ENCODE results near the gene PLAC8.
A peak's percentile ranks its signal among the peaks of the same experiment; 100 is the strongest.
"Not testable (repeated sequence)": the region's sequence is repeated elsewhere in the genome, so short reads cannot be mapped to it uniquely, and the experiment has no call there.

The PLAC8 gene

GRCh38 chr4:83114576-83114975, at the start of gene PLAC8:
PLAC8 (minus strand) TSS chr4:83114729; CDS start chr4:83107921, 6,808 bp downstream.
- DNase-seq (ENCODE audit: low read depth): no peak

- no peak for DNase-seq (ENCODE audit: low read depth)
Measured at GRCh38 chr4:83153417-83153816, 38.9 kb upstream of the PLAC8 start.

- no peak for DNase-seq (ENCODE audit: low read depth)
Measured at GRCh38 chr4:83152746-83153145, 38.2 kb upstream of the PLAC8 start.

- no peak for DNase-seq (ENCODE audit: low read depth)
Measured at GRCh38 chr4:83151651-83152050, 37.1 kb upstream of the PLAC8 start.

GRCh38 chr4:83150653-83151330, 36.3 kb upstream of the PLAC8 start:
- DNase-seq (ENCODE audit: low read depth): no peak

- no peak for DNase-seq (ENCODE audit: low read depth)
Measured at GRCh38 chr4:83149865-83150652, 35.5 kb upstream of the PLAC8 start.

- DNase-seq (ENCODE audit: low read depth): no peak
Measured at GRCh38 chr4:83146841-83147240, 32.3 kb upstream of the PLAC8 start.

- not testable (repeated sequence) for DNase-seq (ENCODE audit: low read depth)
Measured at GRCh38 chr4:83145776-83146175, 31.2 kb upstream of the PLAC8 start.

- no peak for DNase-seq (ENCODE audit: low read depth)
Measured at GRCh38 chr4:83139514-83140156, 25.1 kb upstream of the PLAC8 start.

- peak; percentile 13 for DNase-seq (ENCODE audit: low read depth)
Measured at GRCh38 chr4:83138946-83139345, 24.4 kb upstream of the PLAC8 start.

GRCh38 chr4:83132065-83132464, 17.5 kb upstream of the PLAC8 start:
- DNase-seq (ENCODE audit: low read depth): no peak

- DNase-seq (ENCODE audit: low read depth): no peak
Measured at GRCh38 chr4:83129264-83129663, 14.7 kb upstream of the PLAC8 start.

GRCh38 chr4:83128240-83128929, 13.9 kb upstream of the PLAC8 start:
- no peak for DNase-seq (ENCODE audit: low read depth)

GRCh38 chr4:83125738-83126141, 11.2 kb upstream of the PLAC8 start:
- no peak for DNase-seq (ENCODE audit: low read depth)

GRCh38 chr4:83124111-83124780, 9.7 kb upstream of the PLAC8 start:
- DNase-seq (ENCODE audit: low read depth): no peak

GRCh38 chr4:83121246-83121645, 6.7 kb upstream of the PLAC8 start:
- no peak for DNase-seq (ENCODE audit: low read depth)

GRCh38 chr4:83118869-83119268, 4.3 kb upstream of the PLAC8 start:
- DNase-seq (ENCODE audit: low read depth): no peak

GRCh38 chr4:83115656-83116285, 1.2 kb upstream of the PLAC8 start:
- DNase-seq (ENCODE audit: low read depth): no peak

- no peak for DNase-seq (ENCODE audit: low read depth)
Measured at GRCh38 chr4:83115000-83115399, 471 bp upstream of the PLAC8 start.

- no peak for DNase-seq (ENCODE audit: low read depth)
Measured at GRCh38 chr4:83113429-83113786, 1.1 kb downstream of the PLAC8 start.

- DNase-seq (ENCODE audit: low read depth): no peak
Measured at GRCh38 chr4:83112678-83113428, 1.7 kb downstream of the PLAC8 start.
